K562 (cell line): ENCODE results near the gene ANKS3. TPM values are rescaled to one million over a fixed set of nuclear protein-coding genes. Genes with fewer than 3 reads are reported as not detected.

Experiments used
- CREB1 ChIP-seq, 2 experiments: sonication (generic) in 1 of 2; formaldehyde crosslinking in 1 of 2; IDR thresholded peaks; 2 replicates each; pipeline versions ENCODE4 v1.6.1 to v1.8.0; 2012 to 2022; ENCODE audit warnings: inconsistent platforms in 1 of 2, mild to moderate bottlenecking in 1 of 2, missing genetic modification reagents in 1 of 2, moderate library complexity in 1 of 2
- CXXC5 ChIP-seq: fragments of 250-450 bp; sonication (Bioruptor Pico); IDR thresholded peaks from 2 replicates; pipeline ENCODE4 v1.8.0; 2022; ENCODE audit warnings: inconsistent platforms, mild to moderate bottlenecking, moderate library complexity
- FOXK2 ChIP-seq, 2 experiments: fragments of 450-650 bp; IDR thresholded peaks in 1 of 2; conservative IDR thresholded peaks in 1 of 2; 2 replicates each; pipeline ENCODE4 v1.6.1; 2016; ENCODE audit warnings: low read depth in 2 of 2, mild to moderate bottlenecking in 1 of 2
- HCFC1 ChIP-seq: IDR thresholded peaks from 2 replicates; pipeline ENCODE4 v1.6.1; 2012; ENCODE audit warnings: low read depth, low read length, improper control_type of control experiment
- HDAC2 ChIP-seq: fragments of 450-650 bp; IDR thresholded peaks from 2 replicates; pipeline ENCODE4 v1.6.1; 2016; ENCODE audit warnings: mild to moderate bottlenecking
- LCOR ChIP-seq: sonication (generic); formaldehyde crosslinking; IDR thresholded peaks from 2 replicates; pipeline ENCODE4 v1.8.0; 2022; ENCODE audit warnings: mild to moderate bottlenecking, missing genetic modification reagents
- MTA2 ChIP-seq: fragments of 450-650 bp; IDR thresholded peaks from 2 replicates; pipeline ENCODE4 v1.6.1; 2016; ENCODE audit warnings: low read depth
- NR2C2 ChIP-seq, 2 experiments: fragments of 200-800 bp in 1 of 2; sonication (Bioruptor generic) in 1 of 2; sonication (generic) in 1 of 2; formaldehyde crosslinking in 1 of 2; IDR thresholded peaks; 2 replicates each; pipeline versions ENCODE4 v1.6.1 to v1.8.0; 2016 to 2022; ENCODE audit warnings: mild to moderate bottlenecking in 1 of 2, missing compliant biosample characterization in 1 of 2, missing genetic modification characterization in 1 of 2, missing genetic modification reagents in 1 of 2
- POLR2A ChIP-seq: fragments of 450-650 bp; conservative IDR thresholded peaks from 2 replicates; pipeline ENCODE4 v1.6.1; 2016
- RB1 ChIP-seq: fragments of 450-650 bp; IDR thresholded peaks from 2 replicates; pipeline ENCODE4 v1.6.1; 2017; ENCODE audit warnings: low read depth, mild to moderate bottlenecking
- SIN3A ChIP-seq, 2 experiments: fragments of 150-350 bp in 1 of 2; IDR thresholded peaks; 2 replicates each; pipeline ENCODE4 v1.6.1; 2011 to 2016; ENCODE audit warnings: borderline replicate concordance in 2 of 2, low read depth in 2 of 2, low read length in 2 of 2, mild to moderate bottlenecking in 2 of 2, moderate library complexity in 2 of 2; ENCODE audit not compliant: control insufficient read depth in 1 of 2
- SRSF1 ChIP-seq: fragments of 200-400 bp; formaldehyde crosslinking; IDR thresholded peaks from 2 replicates; pipeline ENCODE4 v1.6.1; 2017; ENCODE audit warnings: mild to moderate bottlenecking, low read depth, low read length, moderate library complexity
- TCF3 ChIP-seq: sonication (generic); formaldehyde crosslinking; IDR thresholded peaks from 2 replicates; pipeline ENCODE4 v1.4.0; 2020; ENCODE audit warnings: mild to moderate bottlenecking, missing genetic modification reagents
- THRB ChIP-seq: fragments of 450-650 bp; formaldehyde crosslinking; conservative IDR thresholded peaks from 2 replicates; pipeline ENCODE4 v1.4.0; 2022; ENCODE audit warnings: mild to moderate bottlenecking, missing genetic modification characterization
- VEZF1 ChIP-seq: fragments of 200-800 bp; sonication (Bioruptor generic); IDR thresholded peaks from 2 replicates; pipeline ENCODE4 v1.6.1; 2017; ENCODE audit warnings: missing genetic modification characterization, missing compliant biosample characterization
- polyA plus RNA-seq, 8 experiments: library from polyadenylated mRNA; depleted of rRNA in 4 of 8; stranded (reverse) in 5 of 8; unstranded in 3 of 8; fragments of >200 nt; fragmentation: Nextera tagmentation in 2 of 8; fragmentation: Illumina TruSeq in 1 of 8; extraction: Ambion mirVana in 2 of 8; extraction: Trizol in 1 of 8; gene quantifications; 2 replicates each; pipeline versions ENCODE4 v1.2.1 to v1.2.3, GENCODE V29; 2011 to 2014; ENCODE audit warnings: inconsistent platforms in 1 of 8, missing spikeins in 1 of 8
- total RNA-seq, 7 experiments: library from RNA; depleted of rRNA in 6 of 7; stranded (reverse); fragments of >200 nt in 6 of 7; fragmentation: Illumina TruSeq in 2 of 7; extraction: Trizol in 2 of 7; gene quantifications; 2 replicates each; pipeline versions ENCODE4 v1.2.1 to v1.2.3, GENCODE V29; 2011 to 2021; ENCODE audit warnings: low replicate concordance in 1 of 7
- TF ChIP-seq, protein P1 (sequence below): sonication (generic); formaldehyde crosslinking; IDR thresholded peaks from 2 replicates; pipeline ENCODE4 v1.8.0; 2022; ENCODE audit warnings: mild to moderate bottlenecking, low read depth, missing genetic modification reagents
- TF ChIP-seq, protein P2 (sequence below), 2 experiments: IDR thresholded peaks in 1 of 2; conservative IDR thresholded peaks in 1 of 2; 2 replicates each; pipeline ENCODE4 v1.6.1; 2016; ENCODE audit warnings: low read depth in 2 of 2, mild to moderate bottlenecking in 1 of 2, missing compliant biosample characterization in 1 of 2, missing genetic modification characterization in 1 of 2, moderate library complexity in 1 of 2

Gene ANKS3
- total and polyA plus RNA-seq, 9 of the 15 experiments (the other 6 are each of a cell fraction or from before 2014, with no cell fraction given): 0.43 to 25.7 (median 14.8) TPM

DNA sequence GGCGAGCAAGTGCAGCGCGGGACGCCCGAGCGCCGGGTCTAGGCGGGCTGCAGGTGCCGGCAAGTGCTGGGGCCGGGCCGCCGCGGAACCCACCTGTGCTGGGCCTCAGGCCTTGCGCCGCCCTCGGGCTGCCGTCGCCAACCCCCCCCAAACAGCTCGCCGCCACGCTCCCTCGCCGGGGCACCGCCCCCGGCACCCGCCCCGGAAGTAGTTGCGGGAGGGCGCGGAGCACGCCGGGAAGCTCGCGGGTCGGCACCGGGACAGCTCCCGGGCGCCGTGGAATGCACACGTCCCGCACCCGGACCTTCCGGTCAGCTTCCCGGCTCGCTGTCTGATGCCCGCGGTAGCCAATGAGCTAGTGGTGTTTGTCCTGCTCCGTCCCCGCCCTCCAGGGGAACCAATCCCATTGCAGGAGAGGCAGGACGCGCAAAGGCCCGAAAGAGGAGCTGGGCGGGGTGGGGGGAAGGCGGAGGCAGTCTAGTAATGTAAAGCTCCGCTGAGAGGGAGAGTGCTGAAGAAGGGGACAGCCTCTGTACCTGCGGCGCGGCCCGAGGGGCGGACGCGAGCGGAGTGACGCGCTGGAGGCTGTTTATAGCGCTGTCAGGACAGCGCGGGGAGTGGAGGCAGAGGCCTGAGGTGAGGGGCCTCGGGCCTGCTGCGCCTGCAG lies at the start of gene ANKS3, which contains the start of gene DNAAF8 (continued):
- TF ChIP-seq, protein P1, sequence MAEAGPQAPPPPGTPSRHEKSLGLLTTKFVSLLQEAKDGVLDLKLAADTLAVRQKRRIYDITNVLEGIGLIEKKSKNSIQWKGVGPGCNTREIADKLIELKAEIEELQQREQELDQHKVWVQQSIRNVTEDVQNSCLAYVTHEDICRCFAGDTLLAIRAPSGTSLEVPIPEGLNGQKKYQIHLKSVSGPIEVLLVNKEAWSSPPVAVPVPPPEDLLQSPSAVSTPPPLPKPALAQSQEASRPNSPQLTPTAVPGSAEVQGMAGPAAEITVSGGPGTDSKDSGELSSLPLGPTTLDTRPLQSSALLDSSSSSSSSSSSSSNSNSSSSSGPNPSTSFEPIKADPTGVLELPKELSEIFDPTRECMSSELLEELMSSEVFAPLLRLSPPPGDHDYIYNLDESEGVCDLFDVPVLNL: 0 out of 2 replicates have a peak, but pooled peaks have one; percentile 61
- TF ChIP-seq THRB: no peak
- TF ChIP-seq, protein P2, sequence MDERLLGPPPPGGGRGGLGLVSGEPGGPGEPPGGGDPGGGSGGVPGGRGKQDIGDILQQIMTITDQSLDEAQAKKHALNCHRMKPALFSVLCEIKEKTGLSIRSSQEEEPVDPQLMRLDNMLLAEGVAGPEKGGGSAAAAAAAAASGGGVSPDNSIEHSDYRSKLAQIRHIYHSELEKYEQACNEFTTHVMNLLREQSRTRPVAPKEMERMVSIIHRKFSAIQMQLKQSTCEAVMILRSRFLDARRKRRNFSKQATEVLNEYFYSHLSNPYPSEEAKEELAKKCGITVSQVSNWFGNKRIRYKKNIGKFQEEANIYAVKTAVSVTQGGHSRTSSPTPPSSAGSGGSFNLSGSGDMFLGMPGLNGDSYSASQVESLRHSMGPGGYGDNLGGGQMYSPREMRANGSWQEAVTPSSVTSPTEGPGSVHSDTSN (CRISPR knock-in tag; IDR thresholded peaks at IDR 0.05; ENCODE audit: low read depth): no peak
- TF ChIP-seq, protein P2 (tag; conservative IDR thresholded peaks at IDR 0.05; ENCODE audit: low read depth): peak; percentile 83
- no peak for TF ChIP-seq TCF3 (CRISPR knock-in tag)
- peak; percentile 98 for TF ChIP-seq HDAC2
- peak; percentile 67; the same call in 1 of the 2 replicates for TF ChIP-seq RB1
- peak in 1 of 2 experiments; percentile 94; a peak in 3 of 4 replicates for TF ChIP-seq SIN3A (IDR thresholded peaks at IDR 0.05; ENCODE audit: borderline replicate concordance in 2 of 2, control insufficient read depth in 1 of 2, low read depth in 2 of 2, low read length in 2 of 2)
- no peak for TF ChIP-seq LCOR
- peak; percentile 98 for TF ChIP-seq NR2C2 (CRISPR knock-in tag; IDR thresholded peaks at IDR 0.05)
- TF ChIP-seq NR2C2 (tag; IDR thresholded peaks at IDR 0.05): peak; percentile 100
- peak; percentile 16; the same call in 1 of the 2 replicates for TF ChIP-seq CREB1 (IDR thresholded peaks at IDR 0.05)
- peak; percentile 83 for TF ChIP-seq CREB1 (CRISPR knock-in tag; IDR thresholded peaks at IDR 0.05)
- TF ChIP-seq HCFC1: peak; percentile 81
- peak; percentile 96 for TF ChIP-seq VEZF1 (CRISPR knock-in tag)
- TF ChIP-seq MTA2: peak; percentile 54; the same call in 1 of the 2 replicates
- peak in 1 of 2 experiments; percentile 82 for TF ChIP-seq FOXK2 (conservative IDR thresholded peaks at IDR 0.05 in 1 of 2, IDR thresholded peaks at IDR 0.05 in 1 of 2; ENCODE audit: low read depth in 2 of 2)
- TF ChIP-seq POLR2A: peak; percentile 67
- TF ChIP-seq CXXC5 (CRISPR knock-in tag): peak; percentile 96
- TF ChIP-seq SRSF1: peak; percentile 67; the same call in 1 of the 2 replicates
